OCI-LY7 (cell line): ENCODE measurements around the gene COBLL1. TPM values are rescaled to one million over a fixed set of nuclear protein-coding genes. Genes with fewer than 3 reads are reported as not detected.

Experiments used
- BruUV-seq: library from RNA; stranded (reverse); fragments of 400-500 nt; replicated peaks from 2 replicates; lab custom pipeline; 2021; lab: Mats Ljungman, UMichigan
- CTCF ChIA-PET: fragments of 300-600 bp; sonication (Branson Sonifier 250); formaldehyde crosslinking; loops from one replicate; lab custom pipeline; 2022; ENCODE audit warnings: antibody characterized with exemption; ENCODE audit not compliant: unreplicated experiment; lab: Charles Lee
- POLR2A ChIA-PET: fragments of 300-600 bp; sonication (Branson Sonifier 250); formaldehyde crosslinking; loops from one replicate; lab custom pipeline; 2022; ENCODE audit warnings: antibody characterized with exemption; lab: Charles Lee
- DNase-seq: peaks from one replicate; pipeline ENCODE4 v3.0.0-alpha.2; 2015; ENCODE audit warnings: low spot score
- H2AFZ ChIP-seq: fragments of 200-600 bp; sonication (generic), shearing (Covaris generic); 2 replicates; pipeline ENCODE4 v1.6.1; 2014; ENCODE audit warnings: mild to moderate bottlenecking, antibody characterized with exemption, low read length, moderate library complexity
- H3K27ac ChIP-seq: fragments of 200-600 bp; sonication (generic); 2 replicates; pipeline ENCODE4 v1.5.1; 2014; ENCODE audit warnings: mixed run types, low read depth, mild to moderate bottlenecking, moderate library complexity, low read length, inconsistent platforms; ENCODE audit not compliant: poor library complexity, severe bottlenecking
- H3K36me3 ChIP-seq: fragments of 200-600 bp; sonication (generic); 2 replicates; pipeline ENCODE4 v1.6.1; 2014; ENCODE audit warnings: mild to moderate bottlenecking, antibody characterized with exemption, low read length, moderate library complexity, mixed read lengths; ENCODE audit not compliant: insufficient read depth
- H3K4me1 ChIP-seq: fragments of 200-600 bp; sonication (generic); 2 replicates; pipeline ENCODE4 v1.5.1; 2014; ENCODE audit warnings: mild to moderate bottlenecking, low read length; ENCODE audit not compliant: insufficient read depth, poor library complexity, severe bottlenecking
- H3K4me2 ChIP-seq: fragments of 200-600 bp; sonication (generic); 2 replicates; pipeline ENCODE4 v1.6.1; 2014; ENCODE audit warnings: mild to moderate bottlenecking, low read length
- H3K4me3 ChIP-seq: fragments of 200-600 bp; sonication (generic); 2 replicates; pipeline ENCODE4 v1.5.1; 2014; ENCODE audit warnings: mild to moderate bottlenecking, low read depth, low read length; ENCODE audit not compliant: poor library complexity, severe bottlenecking
- H3K79me2 ChIP-seq: fragments of 200-600 bp; sonication (generic); 2 replicates; pipeline ENCODE4 v1.6.1; 2016; ENCODE audit warnings: low read depth, mild to moderate bottlenecking, low read length, moderate library complexity, mixed read lengths; ENCODE audit not compliant: insufficient read depth
- H3K9me2 ChIP-seq: fragments of 200-600 bp; sonication (generic); 2 replicates; pipeline ENCODE4 v1.6.1; 2016; ENCODE audit warnings: mild to moderate bottlenecking, low read length, mixed read lengths; ENCODE audit not compliant: insufficient read depth
- H3K9me3 ChIP-seq: fragments of 200-600 bp; sonication (generic); 2 replicates; pipeline ENCODE4 v1.6.1; 2014; ENCODE audit warnings: mild to moderate bottlenecking, mixed run types, low read length, mixed read lengths
- H4K20me1 ChIP-seq: fragments of 200-600 bp; sonication (generic); 2 replicates; pipeline ENCODE4 v1.6.1; 2014; ENCODE audit warnings: mild to moderate bottlenecking, antibody characterized with exemption, low read length, moderate library complexity, mixed read lengths; ENCODE audit not compliant: insufficient read depth
- EZH2phosphoT487 ChIP-seq: fragments of 200-600 bp; sonication (generic); IDR thresholded peaks from 2 replicates; pipeline ENCODE4 v1.6.1; 2018; ENCODE audit warnings: low read depth, borderline replicate concordance, mild to moderate bottlenecking, mixed run types, antibody characterized with exemption, low read length, moderate library complexity, mixed read lengths
- intact Hi-C: fragments of 100-400 bp; cut with micrococcal nuclease; formaldehyde crosslinking; loops from one replicate; pipeline ENCODE4 v1.10.0; 2022; ENCODE audit not compliant: unreplicated experiment
- total RNA-seq, 2 experiments: library from RNA; depleted of rRNA in 1 of 2; stranded (reverse); fragments of >200 nt in 1 of 2; shearing (Covaris generic) in 1 of 2; gene quantifications; 2 replicates each; pipeline ENCODE4 v1.2.3, GENCODE V29; 2014 to 2022
- TF ChIP-seq, protein P1 (sequence below): fragments of 200-600 bp; sonication (generic); conservative IDR thresholded peaks from 2 replicates; pipeline ENCODE4 v1.5.1; 2014; ENCODE audit warnings: mild to moderate bottlenecking, antibody characterized with exemption, low read length, moderate library complexity, mixed read lengths

The COBLL1 gene
- total RNA-seq, 2 experiments from 2014 or later: 0.79 to 40.7 TPM

- TF ChIP-seq, protein P1, sequence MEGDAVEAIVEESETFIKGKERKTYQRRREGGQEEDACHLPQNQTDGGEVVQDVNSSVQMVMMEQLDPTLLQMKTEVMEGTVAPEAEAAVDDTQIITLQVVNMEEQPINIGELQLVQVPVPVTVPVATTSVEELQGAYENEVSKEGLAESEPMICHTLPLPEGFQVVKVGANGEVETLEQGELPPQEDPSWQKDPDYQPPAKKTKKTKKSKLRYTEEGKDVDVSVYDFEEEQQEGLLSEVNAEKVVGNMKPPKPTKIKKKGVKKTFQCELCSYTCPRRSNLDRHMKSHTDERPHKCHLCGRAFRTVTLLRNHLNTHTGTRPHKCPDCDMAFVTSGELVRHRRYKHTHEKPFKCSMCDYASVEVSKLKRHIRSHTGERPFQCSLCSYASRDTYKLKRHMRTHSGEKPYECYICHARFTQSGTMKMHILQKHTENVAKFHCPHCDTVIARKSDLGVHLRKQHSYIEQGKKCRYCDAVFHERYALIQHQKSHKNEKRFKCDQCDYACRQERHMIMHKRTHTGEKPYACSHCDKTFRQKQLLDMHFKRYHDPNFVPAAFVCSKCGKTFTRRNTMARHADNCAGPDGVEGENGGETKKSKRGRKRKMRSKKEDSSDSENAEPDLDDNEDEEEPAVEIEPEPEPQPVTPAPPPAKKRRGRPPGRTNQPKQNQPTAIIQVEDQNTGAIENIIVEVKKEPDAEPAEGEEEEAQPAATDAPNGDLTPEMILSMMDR: no peak
- TF ChIP-seq EZH2phosphoT487: no peak
- intact Hi-C loops: no loop called here
- CTCF ChIA-PET: no interaction called here
- no peaks in the 10 kb centered on the region for H3K9me3 ChIP-seq
- POLR2A ChIA-PET: interaction anchor here (1.6 to 1.7 kb wide), 2 partner anchors 10 to 29 kb away, joined by 3 to 4 read pairs; no protein-coding TSS in a partner anchor
- BruUV-seq: no TSS peak
- H3K27ac ChIP-seq: no peak overlapping the region
- H3K79me2 ChIP-seq: no peaks in the 10 kb centered on the region
- no peak overlapping the region for H3K4me3 ChIP-seq
- H3K36me3 ChIP-seq: no peaks in the 10 kb centered on the region
- H4K20me1 ChIP-seq: no peaks in the 10 kb centered on the region
- no peak for DNase-seq
- no peak overlapping the region for H3K4me2 ChIP-seq
- H2AFZ ChIP-seq: no peak overlapping the region
- no peaks in the 10 kb centered on the region for H3K4me1 ChIP-seq
- H3K9me2 ChIP-seq: no peaks in the 10 kb centered on the region
These were observed 197.5 kb downstream of the COBLL1 start for GRCh38 chr2:164644036-164644700.

- no peaks in the 10 kb centered on the region for H4K20me1 ChIP-seq
- no peak overlapping the region for H3K4me2 ChIP-seq
- H3K4me1 ChIP-seq: no peaks in the 10 kb centered on the region
- H3K4me3 ChIP-seq: no peak overlapping the region
- H3K36me3 ChIP-seq: no peaks in the 10 kb centered on the region
- no peak overlapping the region for H2AFZ ChIP-seq
- BruUV-seq: no TSS peak
- TF ChIP-seq, protein P1: no peak
- no peak for TF ChIP-seq EZH2phosphoT487
- H3K27ac ChIP-seq: no peak overlapping the region
- no peaks in the 10 kb centered on the region for H3K79me2 ChIP-seq
- POLR2A ChIA-PET: interaction anchor here (1.7 kb wide), 1 partner anchor 9 kb away, joined by 3 read pairs; no protein-coding TSS in a partner anchor
- no peaks in the 10 kb centered on the region for H3K9me2 ChIP-seq
- intact Hi-C loops: no loop called here
- no peak for DNase-seq
- CTCF ChIA-PET: no interaction called here
- no peaks in the 10 kb centered on the region for H3K9me3 ChIP-seq
These were observed 198.6 kb downstream of the COBLL1 start for GRCh38 chr2:164642946-164643555.

DNA sequence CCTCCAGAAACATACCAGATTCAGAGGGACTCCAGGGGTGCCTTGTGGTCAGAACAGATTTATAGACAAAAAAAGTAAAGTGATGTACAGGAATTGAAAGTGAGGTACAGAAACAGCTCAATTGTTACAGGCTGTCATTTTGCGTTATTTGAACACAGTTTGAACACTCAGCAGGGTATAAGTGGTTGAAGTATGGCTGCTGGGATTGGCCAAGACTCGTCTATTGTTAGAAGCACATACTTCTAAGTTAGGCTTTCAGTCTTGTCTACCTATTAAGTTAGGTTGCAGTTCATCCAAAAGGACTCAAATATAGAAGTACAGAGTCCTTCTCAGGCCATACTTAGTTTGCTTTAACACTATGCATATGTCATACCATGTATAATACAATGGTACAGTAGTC is 199.4 kb downstream of the COBLL1 start:
- H3K27ac ChIP-seq: no peak overlapping the region
- H3K36me3 ChIP-seq: no peaks in the 10 kb centered on the region
- no peaks in the 10 kb centered on the region for H3K9me3 ChIP-seq
- ChIA-PET CTCF (no interaction called here), POLR2A (no interaction called here)
- TF ChIP-seq, protein P1: no peak
- TF ChIP-seq EZH2phosphoT487: no peak
- no peak overlapping the region for H3K4me2 ChIP-seq
- DNase-seq: no peak
- no peaks in the 10 kb centered on the region for H3K79me2 ChIP-seq
- no peak overlapping the region for H2AFZ ChIP-seq
- H3K9me2 ChIP-seq: no peaks in the 10 kb centered on the region
- H3K4me3 ChIP-seq: no peak overlapping the region
- intact Hi-C loops: no loop called here
- BruUV-seq: no TSS peak
- no peaks in the 10 kb centered on the region for H3K4me1 ChIP-seq
- H4K20me1 ChIP-seq: no peaks in the 10 kb centered on the region
